Kidney (tissue), 14 donors: ENCODE results near the gene SNAPIN. TPM values are rescaled to one million over a fixed set of nuclear protein-coding genes. Genes with fewer than 3 reads are reported as not detected.
A peak's percentile ranks its signal among the peaks of the same experiment; 100 is the strongest.
"Not testable (repeated sequence)": the region's sequence is repeated elsewhere in the genome, so short reads cannot be mapped to it uniquely, and the experiment has no call there.

Experiments used
- DNase-seq, 5 donors: peaks; one replicate each; pipeline ENCODE4 v3.0.0-alpha.2; 2013 to 2020
- FAIRE-seq: peaks from 2 replicates; lab custom pipeline; 2012; peaks lifted over from hg19 to GRCh38; lab: Jason Lieb, UNC
- H3K27ac ChIP-seq, 2 donors: one replicate each; pipeline ENCODE4 v1.7.0; 2013; ENCODE audit warnings: low read depth in 2 of 2, low read length in 2 of 2, inconsistent platforms in 1 of 2
- H3K27me3 ChIP-seq: one replicate; pipeline ENCODE4 v1.7.1; 2013; ENCODE audit warnings: low read length, inconsistent platforms; ENCODE audit not compliant: control insufficient read depth, insufficient read depth
- H3K36me3 ChIP-seq, 3 donors: one replicate each; pipeline versions ENCODE4 v1.7.0 to v1.7.1; 2013; ENCODE audit warnings: low read length in 3 of 3, control low read depth in 1 of 3, inconsistent platforms in 1 of 3; ENCODE audit not compliant: insufficient read depth in 3 of 3, control insufficient read depth in 2 of 3
- H3K4me1 ChIP-seq, 3 donors: one replicate each; pipeline versions ENCODE4 v1.7.0 to v1.7.1; 2013; ENCODE audit warnings: low read length in 3 of 3, inconsistent platforms in 1 of 3, low read depth in 1 of 3; ENCODE audit not compliant: control insufficient read depth in 2 of 3, insufficient read depth in 2 of 3
- H3K4me3 ChIP-seq, 3 donors: one replicate each; pipeline versions ENCODE4 v1.7.0 to v1.8.1; 2013; ENCODE audit warnings: low read length in 3 of 3, control low read depth in 1 of 3, inconsistent platforms in 1 of 3
- H3K9ac ChIP-seq, 3 donors: one replicate each; pipeline versions ENCODE4 v1.7.0 to v1.7.1; 2013; ENCODE audit warnings: low read length in 3 of 3, control low read depth in 1 of 3, inconsistent platforms in 1 of 3
- H3K9me3 ChIP-seq, 3 donors: one replicate each; pipeline versions ENCODE4 v1.7.0 to v1.7.1; 2013; ENCODE audit warnings: low read length in 3 of 3, control low read depth in 1 of 3, inconsistent platforms in 1 of 3; ENCODE audit not compliant: control insufficient read depth in 2 of 3, insufficient read depth in 1 of 3
- CTCF ChIP-seq: IDR thresholded peaks from 3 replicates; pipeline ENCODE4 v1.5.1; 2012; ENCODE audit warnings: mild to moderate bottlenecking, moderate library complexity, borderline replicate concordance; ENCODE audit not compliant: insufficient read depth; ENCODE audit errors: extremely low read depth
- intact Hi-C: fragments of 100-400 bp; cut with DNase I; formaldehyde crosslinking; loops from one replicate; pipeline ENCODE4 v1.11.1; 2022
- polyA plus RNA-seq: library from polyadenylated mRNA; stranded (reverse); fragments of 350-450 nt; fragmentation: Illumina TruSeq; extraction: RNeasy Lipid Tissue Mini Kit (QIAGEN cat#74804); gene quantifications from one replicate; pipeline ENCODE4 v1.2.3, GENCODE V29; 2014; ENCODE audit warnings: low read depth, low replicate concordance; ENCODE audit not compliant: insufficient read depth
- total RNA-seq: library from RNA; stranded (reverse); fragmentation: NEBNext Ultra II Directional; extraction: Animal tissue kit (Norgen Biotek cat#: 25700); gene quantifications from one replicate; pipeline ENCODE4 v1.2.1, GENCODE V29; 2021
- donor health status: control.
- donor health status: control.
- donor health status: control.
- donor health status: control.
- donor health status: control.
- donor health status: DM: yes; HTN: yes; CAD: no.
- donor health status: Normal renal cell carcinoma (clear cell type).

Gene SNAPIN
- total and polyA plus RNA-seq, 2 donors from 2014 or later, result 46.2 to 59.8 TPM

GRCh38 chr1:153636312-153636711 lies 22.2 kb upstream of the SNAPIN start:
- TF ChIP-seq CTCF, result no peak
- Histone ChIP-seq H3K9me3 (no peaks in the 10 kb centered on the region), H3K4me1 (peaks cover 0 to 14% (median 4%) of the 10 kb centered on the region in 3 donors), H3K27me3 (no peaks in the 10 kb centered on the region), H3K9ac (no peak overlapping the region), H3K27ac (no peak overlapping the region), H3K4me3 (no peak overlapping the region), H3K36me3 (peaks cover 12 to 49% (median 27%) of the 10 kb centered on the region in 3 donors)
- FAIRE-seq (no peak), DNase-seq (peak in 1 of 5 donors; percentile 41)
- intact Hi-C loops, result no loop called here

- Histone ChIP-seq H3K9me3 (no peaks in the 10 kb centered on the region), H3K27ac (no peak overlapping the region), H3K9ac (no peak overlapping the region), H3K4me3 (no peak overlapping the region), H3K4me1 (peaks cover 0 to 13% (median 4%) of the 10 kb centered on the region in 3 donors), H3K27me3 (no peaks in the 10 kb centered on the region), H3K36me3 (peaks cover 12 to 69% (median 36%) of the 10 kb centered on the region in 3 donors)
- FAIRE-seq (no peak), DNase-seq (peak in 1 of 5 donors; percentile 18)
- no peak for TF ChIP-seq CTCF
- intact Hi-C loops, result no loop called here
Measured at GRCh38 chr1:153638261-153638660, 20.2 kb upstream of the SNAPIN start.

- no peak for TF ChIP-seq CTCF
Measured at GRCh38 chr1:153639280-153639679, 19.2 kb upstream of the SNAPIN start.

GRCh38 chr1:153640213-153640612 lies 18.3 kb upstream of the SNAPIN start:
- H3K9ac ChIP-seq, H3K27ac ChIP-seq, FAIRE-seq, DNase-seq, H3K4me3 ChIP-seq, intact Hi-C loops, H3K27me3 ChIP-seq, H3K9me3 ChIP-seq: not testable (repeated sequence)
- Histone ChIP-seq H3K36me3 (peaks cover 12 to 86% (median 41%) of the 10 kb centered on the region in 3 donors), H3K4me1 (peaks cover 0 to 10% (median 4%) of the 10 kb centered on the region in 3 donors)

More at GRCh38 chr1:153639280-153639679, 19.2 kb upstream of the SNAPIN start:
- H3K27ac ChIP-seq, result no peak overlapping the region
- DNase-seq (peak in 1 of 5 donors; percentile 15), FAIRE-seq (no peak)
- intact Hi-C loops, result no loop called here
- no peak overlapping the region for H3K4me3 ChIP-seq
- no peaks in the 10 kb centered on the region for H3K27me3 ChIP-seq
- H3K9me3 ChIP-seq, result no peaks in the 10 kb centered on the region
- peaks cover 12 to 79% (median 38%) of the 10 kb centered on the region in 3 donors for H3K36me3 ChIP-seq
- H3K9ac ChIP-seq, result no peak overlapping the region
- peaks cover 0 to 10% (median 4%) of the 10 kb centered on the region in 3 donors for H3K4me1 ChIP-seq
